ENCODE data around the gene XRRA1. TPM values are rescaled to one million over a fixed set of nuclear protein-coding genes. Genes with fewer than 3 reads are reported as not detected.

XRRA1 gene
- total RNA-seq, 1 donor = 6.4 TPM

- Histone ChIP-seq H3K9me3 (ENCODE audit: low read depth, low read length) (no peaks in the 10 kb centered on the region), H3K4me1 (ENCODE audit: insufficient read depth, low read length) (no peaks in the 10 kb centered on the region)
These were observed 157.4 kb downstream of the XRRA1 start for GRCh38 chr11:74791333-74792100.

More at GRCh38 chr11:74791333-74792100, 157.4 kb downstream of the XRRA1 start:
- H3K4me3 ChIP-seq (ENCODE audit: low read length) = no peak overlapping the region
- H3K27me3 ChIP-seq (ENCODE audit: insufficient read depth, low read length) = no peaks in the 10 kb centered on the region

Other genes starting within 250 kb of the XRRA1 start
- gene CHRDL2, start 217.7 kb downstream of the XRRA1 start, total RNA-seq = not detected
- gene RNF169, start 200.2 kb downstream of the XRRA1 start, total RNA-seq = 29.5 TPM
- 33.9 TPM for gene SPCS2, start 175 bp upstream of the XRRA1 start, total RNA-seq
- gene NEU3, start 39.8 kb upstream of the XRRA1 start, total RNA-seq = 9.0 TPM
- gene OR2AT4, start 147.8 kb upstream of the XRRA1 start, total RNA-seq = not detected
- not detected for gene SLCO2B1, start 202.0 kb upstream of the XRRA1 start, total RNA-seq

Measured in mononuclear cell (primary cell).